ENCODE data around the gene TMCC3.

Gene TMCC3

DNA sequence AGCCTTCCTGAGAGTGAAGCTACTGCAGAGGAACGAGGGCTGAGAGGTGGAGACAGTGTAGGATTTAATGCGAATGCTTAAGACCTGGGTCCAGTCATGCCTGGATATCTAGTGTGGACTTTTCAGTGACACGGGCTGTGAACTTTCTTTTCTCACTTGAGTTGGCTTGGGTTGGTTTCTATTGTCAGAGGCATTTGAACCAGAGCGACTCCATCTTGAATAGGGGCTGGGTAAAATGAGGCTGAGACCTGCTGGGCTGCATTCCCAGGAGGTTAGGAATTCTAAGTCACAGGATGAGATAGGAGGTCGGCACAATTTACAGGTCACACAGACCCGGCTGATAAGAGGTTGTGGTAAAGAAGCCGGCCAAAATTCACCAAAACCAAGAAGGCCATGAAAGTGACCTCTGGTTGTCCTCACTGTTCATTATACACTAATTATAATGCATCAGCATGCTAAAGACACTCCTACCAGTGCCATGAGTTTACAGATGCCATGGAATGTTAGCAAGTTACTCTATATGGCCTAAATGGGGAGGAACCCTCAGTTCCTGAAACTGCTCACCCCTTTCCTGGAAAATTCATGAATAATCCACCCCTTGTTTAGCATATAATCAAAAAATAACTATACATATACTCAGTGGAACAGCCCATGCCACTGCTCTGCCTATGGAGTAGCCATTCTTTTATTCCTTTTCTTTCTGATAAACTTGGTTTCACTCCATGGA lies 34.2 kb upstream of the TMCC3 start:
- Histone ChIP-seq H3K9me3 (ENCODE audit: control insufficient read depth, insufficient read depth, low read length) (no peaks in the 10 kb centered on the region), H3K9ac (ENCODE audit: low read depth, low read length) (no peak overlapping the region), H3K27me3 (ENCODE audit: control insufficient read depth, insufficient read depth, low read length) (no peaks in the 10 kb centered on the region), H3K4me3 (ENCODE audit: low read depth, low read length) (no peak overlapping the region), H3K4me1 (ENCODE audit: control insufficient read depth, insufficient read depth, low read length) (no peaks in the 10 kb centered on the region), H3K36me3 (ENCODE audit: control insufficient read depth, insufficient read depth, low read length) (no peaks in the 10 kb centered on the region)

GRCh38 chr12:94679554-94680195 lies 29.3 kb upstream of the TMCC3 start:
- Histone ChIP-seq H3K9me3 (ENCODE audit: control insufficient read depth, insufficient read depth, low read length) (no peaks in the 10 kb centered on the region), H3K27me3 (ENCODE audit: control insufficient read depth, insufficient read depth, low read length) (no peaks in the 10 kb centered on the region), H3K4me1 (ENCODE audit: control insufficient read depth, insufficient read depth, low read length) (peaks cover 6% of the 10 kb centered on the region), H3K4me3 (ENCODE audit: low read depth, low read length) (no peak overlapping the region), H3K36me3 (ENCODE audit: control insufficient read depth, insufficient read depth, low read length) (no peaks in the 10 kb centered on the region), H3K9ac (ENCODE audit: low read depth, low read length) (no peak overlapping the region)

GRCh38 chr12:94678849-94679248 lies 28.5 kb upstream of the TMCC3 start:
- H3K9ac ChIP-seq (ENCODE audit: low read depth, low read length), result no peak overlapping the region
- H3K4me3 ChIP-seq (ENCODE audit: low read depth, low read length), result no peak overlapping the region
- peaks cover 6% of the 10 kb centered on the region for H3K4me1 ChIP-seq (ENCODE audit: control insufficient read depth, insufficient read depth, low read length)
- H3K36me3 ChIP-seq (ENCODE audit: control insufficient read depth, insufficient read depth, low read length), result no peaks in the 10 kb centered on the region
- no peaks in the 10 kb centered on the region for H3K9me3 ChIP-seq (ENCODE audit: control insufficient read depth, insufficient read depth, low read length)
- no peaks in the 10 kb centered on the region for H3K27me3 ChIP-seq (ENCODE audit: control insufficient read depth, insufficient read depth, low read length)

DNA sequence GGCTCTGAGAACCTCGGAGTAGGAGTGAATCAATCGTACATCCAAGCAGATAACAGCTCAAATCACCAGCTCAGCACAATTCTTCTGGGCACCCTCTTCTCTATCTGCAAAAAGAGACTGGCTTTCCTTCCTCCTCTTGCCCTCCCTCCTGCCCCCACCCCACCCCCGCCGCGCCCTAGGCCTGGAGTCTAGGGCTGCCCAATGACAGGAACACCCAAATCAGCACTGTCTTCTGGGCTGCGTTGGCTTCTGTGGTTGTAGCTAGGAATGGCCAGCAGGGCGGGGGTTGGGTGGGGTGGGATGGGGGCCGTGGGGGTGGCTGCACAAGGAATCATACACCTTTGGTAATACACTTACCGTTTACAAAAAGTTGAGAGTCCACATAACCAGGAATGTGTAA lies 28.0 kb upstream of the TMCC3 start:
- H3K9me3 ChIP-seq (ENCODE audit: control insufficient read depth, insufficient read depth, low read length), result no peaks in the 10 kb centered on the region
- H3K27me3 ChIP-seq (ENCODE audit: control insufficient read depth, insufficient read depth, low read length), result no peaks in the 10 kb centered on the region
- no peak overlapping the region for H3K9ac ChIP-seq (ENCODE audit: low read depth, low read length)
- H3K4me1 ChIP-seq (ENCODE audit: control insufficient read depth, insufficient read depth, low read length), result peaks cover 7% of the 10 kb centered on the region
- H3K4me3 ChIP-seq (ENCODE audit: low read depth, low read length), result no peak overlapping the region
- no peaks in the 10 kb centered on the region for H3K36me3 ChIP-seq (ENCODE audit: control insufficient read depth, insufficient read depth, low read length)

- Histone ChIP-seq H3K27me3 (ENCODE audit: control insufficient read depth, insufficient read depth, low read length) (no peaks in the 10 kb centered on the region), H3K9ac (ENCODE audit: low read depth, low read length) (no peak overlapping the region), H3K4me3 (ENCODE audit: low read depth, low read length) (no peak overlapping the region), H3K36me3 (ENCODE audit: control insufficient read depth, insufficient read depth, low read length) (no peaks in the 10 kb centered on the region), H3K9me3 (ENCODE audit: control insufficient read depth, insufficient read depth, low read length) (no peaks in the 10 kb centered on the region), H3K4me1 (ENCODE audit: control insufficient read depth, insufficient read depth, low read length) (peaks cover 7% of the 10 kb centered on the region)
Measured at GRCh38 chr12:94677778-94678177, 27.4 kb upstream of the TMCC3 start.

- Histone ChIP-seq H3K9me3 (ENCODE audit: control insufficient read depth, insufficient read depth, low read length) (no peaks in the 10 kb centered on the region), H3K4me3 (ENCODE audit: low read depth, low read length) (no peak overlapping the region), H3K27me3 (ENCODE audit: control insufficient read depth, insufficient read depth, low read length) (no peaks in the 10 kb centered on the region), H3K9ac (ENCODE audit: low read depth, low read length) (no peak overlapping the region), H3K36me3 (ENCODE audit: control insufficient read depth, insufficient read depth, low read length) (no peaks in the 10 kb centered on the region), H3K4me1 (ENCODE audit: control insufficient read depth, insufficient read depth, low read length) (peaks cover 7% of the 10 kb centered on the region)
Measured at GRCh38 chr12:94676922-94677321, 26.6 kb upstream of the TMCC3 start.

DNA sequence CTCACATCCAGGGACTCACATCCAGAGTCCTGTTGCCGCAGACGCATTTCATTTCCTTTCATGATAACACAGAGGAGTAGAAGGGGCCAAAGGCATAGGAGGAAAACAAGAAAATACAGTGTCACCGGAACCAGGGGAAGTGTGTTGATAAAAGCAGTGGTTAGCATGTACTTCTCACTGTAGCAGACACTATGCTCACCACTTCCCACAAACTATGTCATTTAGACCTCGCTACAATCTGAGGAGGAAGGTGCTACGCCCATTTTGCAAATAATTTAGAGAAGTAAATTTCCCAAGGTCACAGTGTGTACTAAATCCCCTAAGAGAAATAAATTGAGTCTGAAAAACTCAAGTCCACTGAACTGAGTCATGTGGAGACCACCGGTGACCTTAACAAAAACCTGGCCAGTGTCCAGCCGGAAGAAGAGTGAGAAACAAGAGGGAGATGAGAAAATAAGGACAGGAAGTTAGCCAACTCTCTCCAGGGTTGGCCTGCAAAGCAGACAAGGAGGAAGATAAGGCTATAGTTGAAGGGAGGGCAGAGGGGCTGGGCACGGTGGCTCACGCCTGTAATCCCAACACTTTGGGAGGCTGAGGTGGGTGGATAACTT lies 25.8 kb upstream of the TMCC3 start:
- Histone ChIP-seq H3K4me1 (ENCODE audit: control insufficient read depth, insufficient read depth, low read length) (peaks cover 7% of the 10 kb centered on the region), H3K27me3 (ENCODE audit: control insufficient read depth, insufficient read depth, low read length) (no peaks in the 10 kb centered on the region), H3K4me3 (ENCODE audit: low read depth, low read length) (no peak overlapping the region), H3K9ac (ENCODE audit: low read depth, low read length) (no peak overlapping the region), H3K9me3 (ENCODE audit: control insufficient read depth, insufficient read depth, low read length) (no peaks in the 10 kb centered on the region), H3K36me3 (ENCODE audit: control insufficient read depth, insufficient read depth, low read length) (no peaks in the 10 kb centered on the region)

DNA sequence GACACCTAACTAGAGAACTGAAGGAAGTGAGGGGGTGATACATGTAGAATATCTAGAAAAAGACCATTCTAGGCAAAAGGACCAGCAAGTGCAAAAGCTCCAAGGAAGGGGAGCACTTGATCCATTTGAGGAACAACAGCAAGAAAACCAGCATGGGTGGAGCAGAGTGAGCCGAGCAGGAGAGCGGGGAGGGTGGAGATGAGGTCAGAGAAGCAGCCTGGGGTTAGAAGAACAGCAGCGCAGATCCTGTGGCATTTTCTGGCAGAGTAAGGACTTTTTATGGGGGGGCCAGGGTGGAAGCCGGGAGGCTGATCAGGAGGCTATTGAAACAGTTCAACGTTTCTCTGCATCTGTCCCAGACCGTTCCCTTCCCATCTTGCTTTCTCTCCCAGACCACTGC lies 24.5 kb upstream of the TMCC3 start:
- no peaks in the 10 kb centered on the region for H3K9me3 ChIP-seq (ENCODE audit: control insufficient read depth, insufficient read depth, low read length)
- H3K36me3 ChIP-seq (ENCODE audit: control insufficient read depth, insufficient read depth, low read length), result no peaks in the 10 kb centered on the region
- H3K27me3 ChIP-seq (ENCODE audit: control insufficient read depth, insufficient read depth, low read length), result no peaks in the 10 kb centered on the region
- no peak overlapping the region for H3K9ac ChIP-seq (ENCODE audit: low read depth, low read length)
- no peak overlapping the region for H3K4me3 ChIP-seq (ENCODE audit: low read depth, low read length)
- peaks cover 7% of the 10 kb centered on the region for H3K4me1 ChIP-seq (ENCODE audit: control insufficient read depth, insufficient read depth, low read length)

DNA sequence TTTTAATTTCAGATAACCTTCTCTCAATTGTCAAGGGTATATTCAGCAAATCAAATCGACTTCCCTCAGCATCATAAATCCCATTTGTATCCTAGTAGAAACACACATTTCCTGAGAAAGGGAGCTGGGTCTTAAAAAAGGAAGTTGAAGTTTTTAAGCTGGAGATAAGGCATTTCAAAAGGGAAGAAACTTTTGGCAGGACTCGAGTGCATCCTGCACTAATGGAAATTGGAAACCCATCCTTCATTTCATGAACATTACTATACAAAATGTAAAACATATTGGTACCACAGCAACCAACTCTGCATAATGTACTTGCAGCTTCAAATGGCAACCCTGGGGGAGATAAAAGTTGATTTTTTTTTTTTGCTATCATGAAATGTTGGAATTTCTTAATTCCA lies 23.7 kb upstream of the TMCC3 start:
- H3K36me3 ChIP-seq (ENCODE audit: control insufficient read depth, insufficient read depth, low read length), result no peaks in the 10 kb centered on the region
- H3K9me3 ChIP-seq (ENCODE audit: control insufficient read depth, insufficient read depth, low read length), result no peaks in the 10 kb centered on the region
- H3K4me3 ChIP-seq (ENCODE audit: low read depth, low read length), result no peak overlapping the region
- H3K4me1 ChIP-seq (ENCODE audit: control insufficient read depth, insufficient read depth, low read length), result peaks cover 7% of the 10 kb centered on the region
- H3K27me3 ChIP-seq (ENCODE audit: control insufficient read depth, insufficient read depth, low read length), result no peaks in the 10 kb centered on the region
- H3K9ac ChIP-seq (ENCODE audit: low read depth, low read length), result no peak overlapping the region

DNA sequence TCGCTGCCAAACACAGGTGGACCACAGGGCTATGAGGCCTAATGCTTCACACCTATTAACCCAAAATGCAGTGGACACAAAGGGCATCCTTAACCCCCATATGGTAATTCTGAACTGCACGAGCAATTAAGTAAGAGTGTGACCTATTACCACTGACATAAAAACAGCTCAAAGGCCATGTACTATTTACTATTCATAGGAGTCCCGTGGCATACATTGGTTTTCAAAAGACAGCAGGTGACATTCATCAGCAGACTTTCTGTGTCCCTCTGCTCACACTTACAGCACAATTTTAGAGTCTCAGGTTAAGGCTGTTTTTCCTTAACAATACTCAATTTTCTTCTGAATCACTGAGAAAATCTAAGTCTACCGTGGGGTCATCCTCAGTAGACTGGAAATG lies 23.1 kb upstream of the TMCC3 start:
- H3K4me3 ChIP-seq (ENCODE audit: low read depth, low read length), result no peak overlapping the region
- no peaks in the 10 kb centered on the region for H3K27me3 ChIP-seq (ENCODE audit: control insufficient read depth, insufficient read depth, low read length)
- H3K4me1 ChIP-seq (ENCODE audit: control insufficient read depth, insufficient read depth, low read length), result peaks cover 7% of the 10 kb centered on the region
- H3K9me3 ChIP-seq (ENCODE audit: control insufficient read depth, insufficient read depth, low read length), result no peaks in the 10 kb centered on the region
- H3K9ac ChIP-seq (ENCODE audit: low read depth, low read length), result no peak overlapping the region
- no peaks in the 10 kb centered on the region for H3K36me3 ChIP-seq (ENCODE audit: control insufficient read depth, insufficient read depth, low read length)

DNA sequence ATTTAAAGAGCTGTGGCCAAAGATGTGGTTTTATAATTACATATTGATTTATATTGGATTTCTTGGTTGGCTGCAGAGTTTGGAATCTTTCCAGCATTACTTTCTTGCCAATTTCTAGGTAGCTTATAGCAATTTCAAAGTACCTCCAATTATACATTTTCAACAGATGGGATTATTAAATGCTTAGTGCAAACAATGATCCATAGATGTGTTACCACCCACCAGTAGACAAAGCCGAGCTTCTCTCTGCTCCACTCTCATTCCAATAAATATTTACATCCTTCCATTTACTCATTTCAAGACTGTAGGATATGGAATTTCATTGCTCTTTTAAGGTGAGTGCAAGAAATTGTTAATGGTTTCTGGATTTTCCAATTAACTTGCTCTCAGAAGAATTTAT lies 21.6 kb upstream of the TMCC3 start:
- no peak overlapping the region for H3K4me3 ChIP-seq (ENCODE audit: low read depth, low read length)
- peaks cover 5% of the 10 kb centered on the region for H3K4me1 ChIP-seq (ENCODE audit: control insufficient read depth, insufficient read depth, low read length)
- no peaks in the 10 kb centered on the region for H3K27me3 ChIP-seq (ENCODE audit: control insufficient read depth, insufficient read depth, low read length)
- H3K36me3 ChIP-seq (ENCODE audit: control insufficient read depth, insufficient read depth, low read length), result no peaks in the 10 kb centered on the region
- no peaks in the 10 kb centered on the region for H3K9me3 ChIP-seq (ENCODE audit: control insufficient read depth, insufficient read depth, low read length)
- H3K9ac ChIP-seq (ENCODE audit: low read depth, low read length), result no peak overlapping the region

GRCh38 chr12:94670898-94671297 lies 20.5 kb upstream of the TMCC3 start:
- H3K36me3 ChIP-seq (ENCODE audit: control insufficient read depth, insufficient read depth, low read length), result no peaks in the 10 kb centered on the region

More at GRCh38 chr12:94670898-94671297, 20.5 kb upstream of the TMCC3 start:
- H3K27me3 ChIP-seq (ENCODE audit: control insufficient read depth, insufficient read depth, low read length), result no peaks in the 10 kb centered on the region
- H3K9me3 ChIP-seq (ENCODE audit: control insufficient read depth, insufficient read depth, low read length), result no peaks in the 10 kb centered on the region
- H3K9ac ChIP-seq (ENCODE audit: low read depth, low read length), result no peak overlapping the region
- H3K4me3 ChIP-seq (ENCODE audit: low read depth, low read length), result no peak overlapping the region
- H3K4me1 ChIP-seq (ENCODE audit: control insufficient read depth, insufficient read depth, low read length), result peaks cover 2% of the 10 kb centered on the region
